ENCODE measurements around the gene TLE3. TPM values are rescaled to one million over a fixed set of nuclear protein-coding genes. Genes with fewer than 3 reads are reported as not detected.

Gene TLE3
- total and polyA plus RNA-seq, 11 donors, result 4.8 to 49.6 (median 16.4) TPM

DNA sequence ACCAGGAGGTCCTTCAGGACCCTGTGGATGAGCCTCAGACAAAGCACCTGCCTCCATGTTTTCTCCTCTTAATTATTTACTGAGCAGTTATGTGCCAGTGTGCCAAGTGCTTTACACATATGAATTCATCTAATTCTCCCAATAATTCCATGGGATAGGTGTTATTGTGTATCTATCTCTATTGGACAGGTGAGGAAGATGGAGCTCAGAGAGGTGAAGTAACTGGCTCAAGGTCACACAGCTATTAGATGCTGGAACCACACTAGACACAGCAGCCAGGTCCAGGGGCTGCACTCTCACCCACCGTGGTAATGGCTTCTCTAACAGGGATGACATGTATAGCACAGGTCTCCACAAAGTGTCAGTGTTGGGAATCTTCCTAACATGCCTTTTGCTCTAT is 70.2 kb downstream of the TLE3 start:
- DNase-seq (no peak), ATAC-seq (no peak)
- no peaks in the 10 kb centered on the region for H3K36me3 ChIP-seq
- no peaks in the 10 kb centered on the region for H3K9me3 ChIP-seq
- peaks cover 0 to 26% (median 2%) of the 10 kb centered on the region in 9 donors for H3K27me3 ChIP-seq
- no peak overlapping the region for H3K27ac ChIP-seq
- H3K4me3 ChIP-seq, result no peak overlapping the region
- no peak for TF ChIP-seq POLR2A (IDR thresholded peaks at IDR 0.05)
- TF ChIP-seq, protein P1, sequence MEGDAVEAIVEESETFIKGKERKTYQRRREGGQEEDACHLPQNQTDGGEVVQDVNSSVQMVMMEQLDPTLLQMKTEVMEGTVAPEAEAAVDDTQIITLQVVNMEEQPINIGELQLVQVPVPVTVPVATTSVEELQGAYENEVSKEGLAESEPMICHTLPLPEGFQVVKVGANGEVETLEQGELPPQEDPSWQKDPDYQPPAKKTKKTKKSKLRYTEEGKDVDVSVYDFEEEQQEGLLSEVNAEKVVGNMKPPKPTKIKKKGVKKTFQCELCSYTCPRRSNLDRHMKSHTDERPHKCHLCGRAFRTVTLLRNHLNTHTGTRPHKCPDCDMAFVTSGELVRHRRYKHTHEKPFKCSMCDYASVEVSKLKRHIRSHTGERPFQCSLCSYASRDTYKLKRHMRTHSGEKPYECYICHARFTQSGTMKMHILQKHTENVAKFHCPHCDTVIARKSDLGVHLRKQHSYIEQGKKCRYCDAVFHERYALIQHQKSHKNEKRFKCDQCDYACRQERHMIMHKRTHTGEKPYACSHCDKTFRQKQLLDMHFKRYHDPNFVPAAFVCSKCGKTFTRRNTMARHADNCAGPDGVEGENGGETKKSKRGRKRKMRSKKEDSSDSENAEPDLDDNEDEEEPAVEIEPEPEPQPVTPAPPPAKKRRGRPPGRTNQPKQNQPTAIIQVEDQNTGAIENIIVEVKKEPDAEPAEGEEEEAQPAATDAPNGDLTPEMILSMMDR (IDR thresholded peaks at IDR 0.05), result no peak
- peaks cover 0 to 30% (median 15%) of the 10 kb centered on the region in 12 donors for H3K4me1 ChIP-seq
- whole genome bisulfite sequencing, 4 donors, result 86 to 97% (median 90%) methylated on average over 1 of the region's 1 CpG
- intact Hi-C loops (cut with DNase I), result no loop called here

DNA sequence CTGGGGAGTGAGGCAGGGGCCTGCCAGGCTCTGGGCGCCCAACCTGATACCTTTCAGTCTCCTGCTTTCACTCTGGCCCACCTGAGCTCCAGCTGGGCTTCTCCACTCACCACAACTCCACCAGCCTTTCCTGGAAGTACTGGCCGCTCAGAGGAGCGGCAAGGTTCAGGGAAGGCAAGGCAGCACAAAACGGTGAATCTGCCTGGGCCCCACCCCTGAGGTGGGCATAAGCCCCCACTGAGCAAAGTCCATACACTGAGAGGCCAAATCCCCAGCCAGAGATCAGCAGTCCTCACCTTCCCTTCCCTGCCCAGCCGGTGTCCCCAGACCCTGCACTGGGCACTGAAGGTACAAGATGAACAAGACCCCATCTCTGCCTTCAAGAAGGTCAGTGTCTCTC is 70.7 kb downstream of the TLE3 start:
- no peak for TF ChIP-seq POLR2A (IDR thresholded peaks at IDR 0.05)
- TF ChIP-seq, protein P1 (IDR thresholded peaks at IDR 0.05), result no peak
- Histone ChIP-seq H3K36me3 (no peaks in the 10 kb centered on the region), H3K9me3 (no peaks in the 10 kb centered on the region), H3K4me3 (no peak overlapping the region), H3K4me1 (peaks cover 0 to 30% (median 15%) of the 10 kb centered on the region in 12 donors), H3K27ac (no peak overlapping the region), H3K27me3 (peaks cover 0 to 20% (median 0%) of the 10 kb centered on the region in 9 donors)
- no peak for ATAC-seq
- peak in 1 of 5 donors; percentile 41 for DNase-seq
- intact Hi-C loops (cut with DNase I), result no loop called here
- WGBS, 4 donors, result 90 to 98% (median 91%) methylated on average over 4 to 5 of the region's 5 CpGs

DNA sequence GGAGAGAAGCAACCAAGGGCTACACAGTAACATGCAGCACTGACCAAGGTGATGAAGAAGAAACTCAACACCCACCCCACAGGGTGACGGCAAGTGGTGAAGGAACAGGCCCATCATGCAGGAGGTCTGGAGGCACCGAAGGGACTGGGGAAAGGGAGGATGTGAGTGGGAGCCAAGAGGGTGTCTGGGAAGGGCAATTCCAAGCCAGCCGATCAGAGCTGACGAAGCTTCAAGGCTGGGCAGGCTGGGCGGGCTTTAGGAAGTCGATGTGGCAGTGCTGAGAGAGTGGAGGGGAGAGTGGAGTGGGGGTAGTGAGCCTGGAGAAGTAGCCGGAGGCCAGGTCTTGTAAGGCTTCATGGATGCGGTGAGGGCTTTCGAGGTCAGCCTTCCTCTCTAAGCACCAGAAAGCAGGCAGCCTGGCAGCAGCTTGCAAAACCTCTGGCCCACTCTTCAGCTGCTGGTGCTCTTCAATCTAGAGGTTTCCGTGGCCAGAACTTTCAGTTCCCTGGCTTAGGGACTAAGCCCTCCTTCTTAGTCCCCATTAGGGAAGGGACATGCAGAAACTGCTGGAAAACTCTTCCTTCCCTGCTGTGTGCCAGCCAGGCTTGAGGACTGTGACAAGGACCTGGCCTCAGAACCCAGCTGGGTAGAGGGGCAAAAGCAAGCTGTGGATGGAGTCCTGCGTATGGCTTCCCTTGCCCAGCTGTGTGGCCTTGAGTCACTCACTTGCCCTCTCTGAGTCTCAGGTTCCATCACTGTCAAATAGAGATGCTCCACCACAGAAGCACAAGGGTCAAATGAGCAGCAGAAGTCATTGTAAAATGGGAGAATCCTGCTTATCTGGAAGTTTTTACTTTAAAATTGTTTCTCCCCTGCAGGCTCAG is 72.1 kb downstream of the TLE3 start:
- H3K4me1 ChIP-seq, result peaks cover 0 to 30% (median 15%) of the 10 kb centered on the region in 12 donors
- intact Hi-C loops (cut with DNase I), result no loop called here
- H3K27ac ChIP-seq, result no peak overlapping the region
- no peak for DNase-seq
- no peaks in the 10 kb centered on the region for H3K9me3 ChIP-seq
- peaks cover 0 to 15% (median 0%) of the 10 kb centered on the region in 9 donors for H3K27me3 ChIP-seq
- no peak overlapping the region for H3K4me3 ChIP-seq
- ATAC-seq, result no peak
- H3K36me3 ChIP-seq, result no peaks in the 10 kb centered on the region
- TF ChIP-seq POLR2A (IDR thresholded peaks at IDR 0.05), result no peak
- TF ChIP-seq, protein P1 (IDR thresholded peaks at IDR 0.05), result no peak
- WGBS, 4 donors, result 72 to 88% (median 80%) methylated on average over 11 of the region's 11 CpGs

DNA sequence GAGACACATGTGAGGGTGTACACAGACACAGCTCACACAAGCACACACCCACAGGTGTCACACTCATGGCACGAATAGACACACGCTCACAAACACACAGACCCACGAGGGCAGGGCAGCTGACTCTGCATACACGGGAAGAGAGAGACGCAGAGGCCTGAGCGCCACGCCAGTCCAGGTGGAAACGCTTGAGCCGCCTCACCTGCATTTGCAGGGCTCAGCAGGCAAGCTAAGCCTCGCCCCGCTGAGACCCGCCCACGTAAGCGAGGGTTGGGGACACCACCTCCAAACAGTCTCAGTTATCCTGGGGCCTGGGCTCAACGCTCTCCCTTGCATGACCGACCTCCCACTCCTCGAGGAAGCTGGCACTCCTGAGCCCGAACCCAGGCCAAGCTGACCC is 73.2 kb downstream of the TLE3 start:
- Histone ChIP-seq H3K27ac (peak overlapping the region in 1 of 12 donors; percentile 26), H3K27me3 (peaks cover 0 to 17% (median 0%) of the 10 kb centered on the region in 9 donors), H3K4me3 (no peak overlapping the region), H3K9me3 (no peaks in the 10 kb centered on the region), H3K4me1 (peaks cover 0 to 30% (median 15%) of the 10 kb centered on the region in 12 donors), H3K36me3 (no peaks in the 10 kb centered on the region)
- no peak for DNase-seq
- TF ChIP-seq, protein P1 (IDR thresholded peaks at IDR 0.05), result no peak
- no peak for TF ChIP-seq POLR2A (IDR thresholded peaks at IDR 0.05)
- WGBS, 4 donors, result 79 to 86% (median 82%) methylated on average over 18 of the region's 18 CpGs
- intact Hi-C loops (cut with DNase I), result no loop called here
- peak in 1 of 4 donors; percentile 7 for ATAC-seq
